Smooth muscle cell (in vitro differentiated cells): Measurements from ENCODE around the gene MEN1. TPM values are rescaled to one million over a fixed set of nuclear protein-coding genes. Genes with fewer than 3 reads are reported as not detected.

Source experiments
- DNase-seq: peaks from one replicate; lab custom pipeline; 2025; ENCODE audit not compliant: unreplicated experiment; lab: John Stamatoyannopoulos, UW
- H2AFZ ChIP-seq: fragments of 200-600 bp; sonication (generic); 2 replicates; pipeline ENCODE4 v1.6.0; 2016; ENCODE audit warnings: antibody characterized with exemption, low read depth, mild to moderate bottlenecking
- H3F3A ChIP-seq: fragments of 200-600 bp; sonication (generic); 2 replicates; pipeline ENCODE4 v1.6.0; 2017; ENCODE audit warnings: antibody characterized with exemption, low read depth
- H3K27ac ChIP-seq: fragments of 200-600 bp; sonication (generic); 2 replicates; pipeline ENCODE4 v1.5.1; 2016; ENCODE audit warnings: low read depth, mild to moderate bottlenecking
- H3K27me3 ChIP-seq: fragments of 200-600 bp; sonication (generic); 2 replicates; pipeline ENCODE4 v1.6.1; 2016; ENCODE audit warnings: low read depth, mild to moderate bottlenecking
- H3K36me3 ChIP-seq: fragments of 200-600 bp; sonication (generic); 2 replicates; pipeline ENCODE4 v1.5.1; 2016; ENCODE audit warnings: low read depth
- H3K4me1 ChIP-seq: fragments of 200-600 bp; sonication (generic); 2 replicates; pipeline ENCODE4 v1.5.1; 2016; ENCODE audit warnings: low read depth
- H3K4me2 ChIP-seq: fragments of 200-600 bp; sonication (generic); 2 replicates; pipeline ENCODE4 v1.6.0; 2016; ENCODE audit warnings: mild to moderate bottlenecking
- H3K4me3 ChIP-seq: fragments of 200-600 bp; sonication (generic); 2 replicates; pipeline ENCODE4 v1.5.1; 2016; ENCODE audit warnings: mild to moderate bottlenecking
- H3K79me2 ChIP-seq: fragments of 200-600 bp; sonication (generic); 2 replicates; pipeline ENCODE4 v1.6.0; 2016; ENCODE audit warnings: low read depth, mild to moderate bottlenecking
- H3K9ac ChIP-seq: fragments of 200-600 bp; sonication (generic); 2 replicates; pipeline ENCODE4 v1.6.0; 2016; ENCODE audit warnings: low read depth
- H3K9me3 ChIP-seq: fragments of 200-600 bp; sonication (generic); replicated peaks from 2 replicates; pipeline ENCODE4 v1.5.1; 2016; ENCODE audit warnings: low read depth
- H4K20me1 ChIP-seq: fragments of 200-600 bp; sonication (generic); 2 replicates; pipeline ENCODE4 v1.6.0; 2016; ENCODE audit warnings: low read depth
- WGBS: methylation state at CpG from one replicate; pipeline ENCODE4 v1.1.7; 2016; ENCODE audit warnings: low lambda C conversion rate; 5-methylcytosine and 5-hydroxymethylcytosine counted together
- polyA plus RNA-seq: library from polyadenylated mRNA; unstranded; fragments of >200 nt; fragmentation: Nextera tagmentation; extraction: Ambion mirVana; gene quantifications from 2 replicates; pipeline ENCODE4 v1.2.1, GENCODE V29; 2016
- total RNA-seq: library from RNA; depleted of rRNA; stranded (reverse); fragments of >200 nt; gene quantifications from 2 replicates; pipeline ENCODE4 v1.2.3, GENCODE V29; 2014
- TF ChIP-seq, protein P1 (sequence below): fragments of 200-600 bp; sonication (generic); IDR thresholded peaks from 2 replicates; pipeline ENCODE4 v1.5.1; 2017; ENCODE audit warnings: borderline replicate concordance, mild to moderate bottlenecking, antibody characterized with exemption; ENCODE audit not compliant: insufficient read depth, poor library complexity, severe bottlenecking

Gene MEN1
- total and polyA plus RNA-seq, 2 experiments from 2014 or later, result 11.6 to 37.3 TPM

GRCh38 chr11:64841592-64842365 is 31.4 kb upstream of the MEN1 start:
- DNase-seq, result no peak
- peaks cover 13% of the 10 kb centered on the region for H3F3A ChIP-seq
- peaks cover 12% of the 10 kb centered on the region for H3K4me1 ChIP-seq
- H4K20me1 ChIP-seq, result no peaks in the 10 kb centered on the region
- no peak overlapping the region for H2AFZ ChIP-seq
- no peaks in the 10 kb centered on the region for H3K9me3 ChIP-seq
- H3K79me2 ChIP-seq, result no peaks in the 10 kb centered on the region
- H3K27ac ChIP-seq, result peak overlapping the region; percentile 87
- no peaks in the 10 kb centered on the region for H3K27me3 ChIP-seq
- WGBS, result 83% methylated on average over 15 of the region's 15 CpGs
- H3K4me3 ChIP-seq, result no peak overlapping the region
- peak overlapping the region; percentile 80 for H3K9ac ChIP-seq
- peak overlapping the region; percentile 84 for H3K4me2 ChIP-seq
- H3K36me3 ChIP-seq, result no peaks in the 10 kb centered on the region
- TF ChIP-seq, protein P1, sequence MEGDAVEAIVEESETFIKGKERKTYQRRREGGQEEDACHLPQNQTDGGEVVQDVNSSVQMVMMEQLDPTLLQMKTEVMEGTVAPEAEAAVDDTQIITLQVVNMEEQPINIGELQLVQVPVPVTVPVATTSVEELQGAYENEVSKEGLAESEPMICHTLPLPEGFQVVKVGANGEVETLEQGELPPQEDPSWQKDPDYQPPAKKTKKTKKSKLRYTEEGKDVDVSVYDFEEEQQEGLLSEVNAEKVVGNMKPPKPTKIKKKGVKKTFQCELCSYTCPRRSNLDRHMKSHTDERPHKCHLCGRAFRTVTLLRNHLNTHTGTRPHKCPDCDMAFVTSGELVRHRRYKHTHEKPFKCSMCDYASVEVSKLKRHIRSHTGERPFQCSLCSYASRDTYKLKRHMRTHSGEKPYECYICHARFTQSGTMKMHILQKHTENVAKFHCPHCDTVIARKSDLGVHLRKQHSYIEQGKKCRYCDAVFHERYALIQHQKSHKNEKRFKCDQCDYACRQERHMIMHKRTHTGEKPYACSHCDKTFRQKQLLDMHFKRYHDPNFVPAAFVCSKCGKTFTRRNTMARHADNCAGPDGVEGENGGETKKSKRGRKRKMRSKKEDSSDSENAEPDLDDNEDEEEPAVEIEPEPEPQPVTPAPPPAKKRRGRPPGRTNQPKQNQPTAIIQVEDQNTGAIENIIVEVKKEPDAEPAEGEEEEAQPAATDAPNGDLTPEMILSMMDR, result no peak

GRCh38 chr11:64839887-64840782 is 29.8 kb upstream of the MEN1 start:
- Histone ChIP-seq H3K27ac (no peak overlapping the region), H3K9me3 (no peaks in the 10 kb centered on the region), H2AFZ (no peak overlapping the region), H3K27me3 (no peaks in the 10 kb centered on the region), H4K20me1 (no peaks in the 10 kb centered on the region), H3F3A (no peaks in the 10 kb centered on the region), H3K36me3 (no peaks in the 10 kb centered on the region), H3K4me2 (no peak overlapping the region), H3K4me3 (no peak overlapping the region), H3K4me1 (peaks cover 12% of the 10 kb centered on the region), H3K79me2 (no peaks in the 10 kb centered on the region), H3K9ac (no peak overlapping the region)
- no peak for DNase-seq
- WGBS, result 95% methylated on average over 24 of the region's 24 CpGs
- TF ChIP-seq, protein P1, result no peak

DNA sequence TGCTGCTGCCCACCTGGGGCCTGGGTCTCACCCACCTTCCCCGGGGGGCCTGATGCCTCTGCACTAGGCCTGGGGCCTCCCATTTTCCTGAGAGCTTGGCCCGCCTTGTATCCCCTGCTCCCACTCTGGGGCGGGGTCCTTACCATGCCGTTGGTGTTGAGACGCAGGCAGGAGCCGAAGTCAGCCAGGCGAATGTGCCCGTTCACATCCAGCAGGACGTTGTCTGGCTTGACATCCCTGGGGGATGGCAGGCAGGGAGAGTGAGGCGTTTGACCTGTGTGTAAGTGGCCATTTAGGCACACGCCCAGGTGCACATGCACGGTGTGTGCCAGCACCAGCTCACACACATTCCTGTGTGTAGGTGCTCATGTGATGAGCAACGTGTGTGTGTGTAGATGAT is 29.0 kb upstream of the MEN1 start:
- no peak overlapping the region for H3K9ac ChIP-seq
- H3K79me2 ChIP-seq, result no peaks in the 10 kb centered on the region
- TF ChIP-seq, protein P1, result no peak
- H3K4me1 ChIP-seq, result peaks cover 12% of the 10 kb centered on the region
- no peaks in the 10 kb centered on the region for H3K36me3 ChIP-seq
- H2AFZ ChIP-seq, result no peak overlapping the region
- H3K27me3 ChIP-seq, result no peaks in the 10 kb centered on the region
- H3K27ac ChIP-seq, result no peak overlapping the region
- H3K4me2 ChIP-seq, result no peak overlapping the region
- no peaks in the 10 kb centered on the region for H3K9me3 ChIP-seq
- DNase-seq, result no peak
- WGBS, result 94% methylated on average over 13 of the region's 13 CpGs
- H3F3A ChIP-seq, result no peaks in the 10 kb centered on the region
- no peaks in the 10 kb centered on the region for H4K20me1 ChIP-seq
- no peak overlapping the region for H3K4me3 ChIP-seq
